PC-3 (cell line): ENCODE measurements around the gene UFD1. TPM values are rescaled to one million over a fixed set of nuclear protein-coding genes. Genes with fewer than 3 reads are reported as not detected.

ENCODE experiments used
- total RNA-seq: library from RNA; depleted of rRNA; stranded (reverse); fragments of >200 nt; gene quantifications from 2 replicates; pipeline ENCODE4 v1.2.3, GENCODE V29; 2014; rRNA removed

UFD1 gene
- total RNA-seq, 1 experiment from 2014 or later = 92.6 TPM

Other genes with a start within 250 kb of the UFD1 start
- gene CLTCL1, start 187.5 kb downstream of the UFD1 start, total RNA-seq = 4.5 and 5.5 TPM in 2 replicates
- gene HIRA, start 47.5 kb downstream of the UFD1 start, total RNA-seq = 12.4 and 15.3 TPM in 2 replicates
- gene MRPL40, start 46.6 kb downstream of the UFD1 start, total RNA-seq = 49.4 and 55.1 TPM in 2 replicates
- 22.2 and 25.0 TPM in 2 replicates for gene C22orf39, start 31.5 kb downstream of the UFD1 start, total RNA-seq
- 70.9 and 77.1 TPM in 2 replicates for gene CDC45, start 727 bp upstream of the UFD1 start, total RNA-seq
- 0.47 TPM in 1 of 2 replicates, not detected in the other for gene CLDN5, start 45.2 kb upstream of the UFD1 start, total RNA-seq
- gene SEPTIN5, start 235.3 kb upstream of the UFD1 start, total RNA-seq = 26.3 and 27.5 TPM in 2 replicates
- 0.80 and 5.9 TPM in 2 replicates for gene GP1BB, start 244.3 kb upstream of the UFD1 start, total RNA-seq